GM12873 (cell line): ENCODE results near the gene CRP.

Experiments
- TF ChIP-seq, protein P1 (sequence below): IDR thresholded peaks from 2 replicates; pipeline ENCODE4 v1.5.1; 2012; ENCODE audit warnings: low read depth, mild to moderate bottlenecking, moderate library complexity, low read length, control low read depth; ENCODE audit not compliant: insufficient read depth; ENCODE audit errors: missing control alignments

CRP gene

DNA sequence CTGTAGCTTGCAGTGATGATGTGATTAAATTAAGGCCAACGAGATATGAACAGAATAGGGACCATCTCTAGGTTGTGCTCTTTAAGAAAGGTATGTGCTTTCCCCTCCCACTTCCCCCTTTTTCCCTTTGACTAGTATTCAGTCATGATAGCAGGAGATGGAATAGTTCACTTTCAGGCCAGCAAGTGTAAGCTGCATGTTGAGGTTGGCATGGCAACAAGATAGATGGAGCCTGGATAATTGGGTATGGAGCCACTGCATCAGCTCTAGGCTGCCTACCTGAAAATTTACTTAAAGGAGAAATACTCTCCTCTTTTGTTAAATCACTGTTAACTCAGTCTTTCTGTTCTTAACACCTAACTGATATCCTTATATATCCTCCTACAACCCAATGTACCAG is 1.5 kb upstream of the CRP start:
- TF ChIP-seq, protein P1, sequence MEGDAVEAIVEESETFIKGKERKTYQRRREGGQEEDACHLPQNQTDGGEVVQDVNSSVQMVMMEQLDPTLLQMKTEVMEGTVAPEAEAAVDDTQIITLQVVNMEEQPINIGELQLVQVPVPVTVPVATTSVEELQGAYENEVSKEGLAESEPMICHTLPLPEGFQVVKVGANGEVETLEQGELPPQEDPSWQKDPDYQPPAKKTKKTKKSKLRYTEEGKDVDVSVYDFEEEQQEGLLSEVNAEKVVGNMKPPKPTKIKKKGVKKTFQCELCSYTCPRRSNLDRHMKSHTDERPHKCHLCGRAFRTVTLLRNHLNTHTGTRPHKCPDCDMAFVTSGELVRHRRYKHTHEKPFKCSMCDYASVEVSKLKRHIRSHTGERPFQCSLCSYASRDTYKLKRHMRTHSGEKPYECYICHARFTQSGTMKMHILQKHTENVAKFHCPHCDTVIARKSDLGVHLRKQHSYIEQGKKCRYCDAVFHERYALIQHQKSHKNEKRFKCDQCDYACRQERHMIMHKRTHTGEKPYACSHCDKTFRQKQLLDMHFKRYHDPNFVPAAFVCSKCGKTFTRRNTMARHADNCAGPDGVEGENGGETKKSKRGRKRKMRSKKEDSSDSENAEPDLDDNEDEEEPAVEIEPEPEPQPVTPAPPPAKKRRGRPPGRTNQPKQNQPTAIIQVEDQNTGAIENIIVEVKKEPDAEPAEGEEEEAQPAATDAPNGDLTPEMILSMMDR = no peak

DNA sequence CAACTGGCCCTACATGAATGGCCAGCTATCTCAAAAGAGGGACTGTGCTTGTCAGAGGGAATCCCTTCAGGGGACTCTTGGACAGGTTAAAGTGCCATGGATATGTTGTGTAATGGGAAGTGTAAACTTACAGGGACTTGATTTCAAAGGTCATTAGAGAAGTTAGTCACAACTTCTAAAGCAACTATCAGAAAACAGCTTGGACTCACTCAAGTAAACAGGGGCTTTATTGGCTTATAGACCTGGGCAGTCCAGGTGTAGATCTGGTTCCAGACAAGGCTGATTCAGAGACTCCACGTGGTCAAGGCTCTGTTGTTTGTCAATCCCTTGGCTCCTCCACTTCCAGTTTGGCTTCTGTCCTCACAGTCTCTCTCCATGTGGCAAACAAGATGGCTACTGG is 2.3 kb downstream of the CRP start:
- TF ChIP-seq, protein P1 = no peak

DNA sequence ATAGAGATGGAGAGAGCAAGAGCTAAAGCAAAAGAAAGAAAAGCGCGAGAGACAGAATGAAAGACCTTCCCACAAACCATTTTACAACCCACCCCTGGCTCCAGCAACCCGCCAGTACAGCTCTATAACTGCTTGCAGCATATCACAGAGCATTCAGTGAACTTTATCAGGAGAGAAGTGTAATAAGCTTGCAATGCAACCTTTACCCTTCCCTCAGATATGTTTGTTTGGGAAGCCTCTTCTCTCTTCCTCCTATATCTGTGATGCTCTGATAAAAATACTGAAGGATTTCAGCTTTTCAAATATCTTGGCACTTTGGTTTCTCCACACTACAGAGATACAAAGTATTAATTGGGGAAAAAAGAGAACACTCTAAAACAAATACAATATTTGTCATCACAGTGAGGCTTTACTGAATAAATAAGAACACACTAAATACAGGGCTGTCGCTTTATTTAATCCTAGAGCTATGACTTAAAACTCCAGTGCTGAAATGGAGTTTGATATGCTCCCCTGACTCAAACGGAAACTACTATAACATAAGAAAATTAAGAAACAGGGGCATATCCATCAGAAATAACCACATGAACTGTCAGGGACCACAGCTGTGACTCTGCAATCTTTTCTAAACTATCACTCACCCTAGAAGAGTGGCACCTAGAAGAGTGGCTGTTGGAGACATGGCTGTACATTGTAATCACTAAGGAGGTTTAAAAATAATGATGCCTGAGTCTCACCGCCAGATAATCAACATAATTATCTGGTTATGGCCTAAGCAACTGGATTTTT is 6.7 kb downstream of the CRP start:
- TF ChIP-seq, protein P1 = no peak

DNA sequence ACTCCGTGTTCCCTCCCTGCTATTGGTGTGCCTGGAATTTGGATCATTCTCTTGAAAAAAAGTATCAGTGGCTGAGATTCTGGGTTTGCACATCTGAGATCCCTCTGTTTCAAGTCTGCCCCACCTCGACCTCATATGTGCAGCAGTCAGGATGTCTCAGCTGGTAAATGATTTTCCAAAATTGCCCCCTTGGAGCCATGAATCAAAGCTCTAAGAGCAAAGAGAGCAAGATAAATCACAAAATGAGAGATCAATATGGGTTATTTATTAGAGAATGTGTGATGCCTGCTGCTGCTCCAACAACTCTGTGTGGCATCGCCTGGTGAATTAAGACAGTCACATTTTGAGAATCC is 8.5 kb downstream of the CRP start:
- TF ChIP-seq, protein P1 = no peak

DNA sequence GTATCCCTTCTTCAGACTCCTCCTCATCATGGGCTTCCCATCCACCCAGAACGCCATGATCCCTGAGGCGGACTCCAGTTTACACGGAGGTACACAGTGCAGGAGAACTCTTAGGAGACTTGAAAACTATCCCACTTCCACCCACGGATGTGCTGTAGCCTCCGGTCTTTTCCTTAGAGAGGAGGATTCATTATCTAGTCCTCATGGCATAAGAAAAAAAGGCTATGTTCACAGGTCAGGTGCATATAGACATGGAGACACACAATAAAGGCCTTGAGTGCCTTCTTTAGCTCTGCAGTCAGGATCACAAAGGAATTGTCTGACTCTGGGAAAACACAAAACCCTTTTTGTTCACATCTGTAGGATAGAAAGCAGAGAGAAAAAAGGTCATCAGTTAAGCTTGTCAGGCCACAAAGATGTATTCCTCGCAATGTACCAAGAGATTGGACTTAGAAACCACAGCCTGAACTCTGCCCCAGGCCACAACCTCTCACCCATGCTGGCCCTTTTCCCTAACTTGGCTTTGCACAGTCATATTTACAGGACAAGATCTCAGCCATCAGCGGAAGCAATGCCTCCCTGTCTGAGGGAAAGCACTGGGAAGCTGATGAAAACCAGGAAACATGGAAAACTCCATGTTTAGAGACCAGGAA is 9.0 kb downstream of the CRP start:
- TF ChIP-seq, protein P1 = no peak

DNA sequence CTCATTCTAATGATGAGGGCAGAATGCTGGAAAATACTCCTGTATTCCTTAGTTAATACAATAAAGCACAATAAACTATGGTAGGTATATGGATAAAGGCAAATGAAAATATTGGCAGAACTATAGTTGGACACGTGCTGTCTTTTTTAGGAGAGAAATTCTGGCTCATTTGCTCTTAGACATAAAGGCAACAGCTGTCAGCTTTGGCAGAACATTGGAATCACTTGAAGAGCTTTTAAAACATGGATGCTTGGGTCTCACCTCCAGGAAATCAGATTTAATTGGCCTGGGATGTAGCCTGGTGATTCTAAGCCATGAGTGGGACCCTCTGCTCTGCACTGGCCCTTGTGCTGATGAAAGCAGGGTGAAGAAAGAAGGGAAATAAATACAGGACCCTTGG is 9.9 kb downstream of the CRP start:
- TF ChIP-seq, protein P1 = no peak

DNA sequence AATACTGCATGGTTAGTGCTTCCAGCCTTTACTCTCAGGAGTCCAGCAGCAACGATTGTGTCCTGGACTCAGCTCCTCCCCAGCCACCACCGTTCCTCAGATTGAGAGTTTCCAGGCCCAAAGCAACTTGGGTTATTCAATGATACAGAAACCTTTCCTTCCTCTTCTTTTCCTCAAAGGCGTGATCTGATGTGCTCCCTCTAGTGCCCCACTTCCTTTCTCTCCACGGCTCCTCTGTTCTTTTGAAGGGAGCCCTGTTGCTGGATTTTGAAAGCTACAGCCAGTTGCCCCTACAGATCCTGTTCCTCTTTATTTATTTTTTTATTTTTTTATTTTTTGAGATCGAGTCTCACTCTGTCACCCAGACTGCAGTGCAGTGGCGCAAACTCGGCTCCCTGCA is 14.1 kb downstream of the CRP start:
- TF ChIP-seq, protein P1 = no peak
